ENCODE results near the gene UBAC2.

The UBAC2 gene

GRCh38 chr13:99301913-99302636 is 101.4 kb downstream of the UBAC2 start:
- H3K27ac ChIP-seq, result no peak overlapping the region

GRCh38 chr13:99302637-99303505 is 102.2 kb downstream of the UBAC2 start:
- no peak for TF ChIP-seq CTCF (IDR thresholded peaks at IDR 0.05; ENCODE audit: low read depth, low read length, missing control alignments)
- Histone ChIP-seq H3K27ac (no peak overlapping the region), H3K4me3 (ENCODE audit: low read depth, low read length) (no peak overlapping the region), H3K36me3 (replicated peaks) (no peaks in the 10 kb centered on the region), H3K27me3 (replicated peaks) (no peaks in the 10 kb centered on the region)
- no peak for DNase-seq
- in situ Hi-C loops (cut with HindIII; ENCODE audit: low pct_ligation_motif_present, low sequenced_read_pairs), result no loop called here

More at GRCh38 chr13:99301913-99302636, 101.4 kb downstream of the UBAC2 start:
- in situ Hi-C loops (cut with HindIII; ENCODE audit: low pct_ligation_motif_present, low sequenced_read_pairs), result no loop called here
- Histone ChIP-seq H3K36me3 (replicated peaks) (no peaks in the 10 kb centered on the region), H3K27me3 (replicated peaks) (no peaks in the 10 kb centered on the region), H3K4me3 (ENCODE audit: low read depth, low read length) (no peak overlapping the region)
- DNase-seq, result no peak
- TF ChIP-seq CTCF (IDR thresholded peaks at IDR 0.05; ENCODE audit: low read depth, low read length, missing control alignments), result no peak

DNA sequence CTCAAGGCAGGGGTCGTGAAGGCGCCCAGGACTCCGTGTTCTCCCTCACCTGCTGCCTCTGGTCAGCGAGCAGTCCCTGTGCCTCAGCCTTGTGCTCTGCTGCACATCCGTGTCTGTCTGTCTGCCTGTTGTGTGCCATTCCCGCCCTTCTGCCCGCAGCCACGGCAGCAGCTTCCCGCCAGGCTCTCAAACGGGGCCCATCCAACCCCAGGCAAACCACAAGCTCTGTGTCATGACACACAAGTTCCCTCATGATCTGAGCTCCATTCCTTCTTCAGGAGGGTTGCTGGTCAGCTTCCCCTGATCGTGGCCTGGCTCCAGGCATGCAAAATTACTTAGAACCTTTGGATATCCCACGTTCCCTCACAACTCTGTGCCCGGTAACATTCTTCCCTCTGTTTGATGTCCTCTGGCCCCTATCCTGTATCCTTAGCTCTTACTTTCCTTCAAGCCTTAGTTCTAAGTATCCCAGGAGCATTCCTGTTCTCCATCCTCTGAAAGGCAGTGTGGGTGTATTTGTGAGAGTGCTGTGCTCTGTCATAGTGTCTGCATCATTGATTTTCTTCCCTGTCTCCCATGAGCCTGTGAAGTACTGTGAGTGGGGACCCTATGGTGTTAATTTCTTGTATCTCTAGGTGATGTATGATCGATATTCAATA is 103.3 kb downstream of the UBAC2 start:
- no peak overlapping the region for H3K27ac ChIP-seq
- no peak overlapping the region for H3K4me3 ChIP-seq (ENCODE audit: low read depth, low read length)
- no peaks in the 10 kb centered on the region for H3K36me3 ChIP-seq (replicated peaks)
- in situ Hi-C loops (cut with HindIII; ENCODE audit: low pct_ligation_motif_present, low sequenced_read_pairs), result no loop called here
- TF ChIP-seq CTCF (IDR thresholded peaks at IDR 0.05; ENCODE audit: low read depth, low read length, missing control alignments), result no peak
- H3K27me3 ChIP-seq (replicated peaks), result no peaks in the 10 kb centered on the region
- DNase-seq, result no peak

DNA sequence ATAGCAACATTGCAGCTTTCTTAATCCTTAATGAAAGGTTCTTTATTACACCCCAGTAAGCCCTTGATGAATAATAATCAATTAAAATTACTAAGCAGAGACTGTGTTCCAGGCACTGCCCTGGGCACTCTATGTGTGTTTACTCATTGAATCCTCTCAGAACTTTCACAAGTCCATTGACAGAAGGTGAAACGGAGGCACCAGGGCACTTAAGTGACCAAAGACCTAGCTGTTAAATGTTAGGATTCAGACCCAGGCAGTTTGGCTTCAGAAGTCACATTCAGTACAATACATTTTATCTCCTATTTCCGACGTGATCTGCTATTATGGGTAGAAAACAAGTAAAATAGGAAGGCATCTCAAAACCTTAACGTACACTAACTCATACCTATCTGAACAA is 103.9 kb downstream of the UBAC2 start:
- in situ Hi-C loops (cut with HindIII; ENCODE audit: low pct_ligation_motif_present, low sequenced_read_pairs), result no loop called here
- Histone ChIP-seq H3K27me3 (replicated peaks) (no peaks in the 10 kb centered on the region), H3K27ac (no peak overlapping the region), H3K36me3 (replicated peaks) (no peaks in the 10 kb centered on the region), H3K4me3 (ENCODE audit: low read depth, low read length) (no peak overlapping the region)
- no peak for TF ChIP-seq CTCF (IDR thresholded peaks at IDR 0.05; ENCODE audit: low read depth, low read length, missing control alignments)
- DNase-seq, result no peak

DNA sequence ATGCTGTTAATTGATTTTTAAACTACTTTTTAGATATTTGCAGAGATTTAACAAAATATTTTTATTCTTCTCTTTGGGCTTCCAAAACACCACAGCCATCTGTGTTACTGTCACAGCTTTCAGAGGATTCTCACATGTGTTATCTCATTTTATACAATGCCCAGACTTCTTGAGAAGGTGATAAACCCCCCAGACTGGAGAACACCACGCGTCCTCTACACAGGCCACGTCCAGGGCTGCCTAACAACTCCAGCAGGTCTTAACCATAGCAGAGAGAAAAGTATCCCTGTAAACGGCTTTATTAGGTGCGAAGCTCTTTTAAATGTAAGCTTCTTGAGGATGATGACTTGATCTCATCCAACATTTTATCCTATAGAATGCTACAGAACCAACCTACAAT is 104.5 kb downstream of the UBAC2 start:
- no peak for TF ChIP-seq CTCF (IDR thresholded peaks at IDR 0.05; ENCODE audit: low read depth, low read length, missing control alignments)
- H3K36me3 ChIP-seq (replicated peaks), result no peaks in the 10 kb centered on the region
- no peak overlapping the region for H3K4me3 ChIP-seq (ENCODE audit: low read depth, low read length)
- DNase-seq, result no peak
- in situ Hi-C loops (cut with HindIII; ENCODE audit: low pct_ligation_motif_present, low sequenced_read_pairs), result no loop called here
- H3K27ac ChIP-seq, result no peak overlapping the region
- H3K27me3 ChIP-seq (replicated peaks), result no peaks in the 10 kb centered on the region
